Sigmoid colon (tissue), 7 donors: ENCODE measurements around the gene STOML1. TPM values are rescaled to one million over a fixed set of nuclear protein-coding genes. Genes with fewer than 3 reads are reported as not detected.

Experiments used
- DNase-seq: peaks from one replicate; pipeline ENCODE4 v3.0.0-alpha.2; 2019
- H3K27ac ChIP-seq, 4 donors: fragments of 200-600 bp; sonication (generic); one replicate each; pipeline ENCODE4 v1.5.1; 2016 to 2019; ENCODE audit warnings: mild to moderate bottlenecking in 1 of 4
- H3K27me3 ChIP-seq, 3 donors: fragments of 200-600 bp; sonication (generic); one replicate each; pipeline ENCODE4 v1.5.1; 2019; ENCODE audit warnings: mild to moderate bottlenecking in 1 of 3
- H3K36me3 ChIP-seq, 4 donors: fragments of 200-600 bp; sonication (generic); one replicate each; pipeline ENCODE4 v1.5.1; 2016 to 2019
- H3K4me1 ChIP-seq, 4 donors: fragments of 200-600 bp; sonication (generic); one replicate each; pipeline ENCODE4 v1.5.1; 2017 to 2019
- H3K4me3 ChIP-seq, 4 donors: fragments of 200-600 bp; sonication (generic); one replicate each; pipeline ENCODE4 v1.5.1; 2017 to 2019; ENCODE audit warnings: mild to moderate bottlenecking in 2 of 4, moderate library complexity in 1 of 4
- H3K9me3 ChIP-seq, 4 donors: fragments of 200-600 bp in 3 of 4; sonication (generic) in 3 of 4; one replicate each; pipeline versions ENCODE4 v1.5.1 to v1.6.1; 2013 to 2019
- CTCF ChIP-seq, 4 experiments: fragments of 450-650 bp in 3 of 4; fragments of 200-600 bp in 1 of 4; IDR thresholded peaks; one replicate each; pipeline ENCODE4 v1.5.1; 2016 to 2019; ENCODE audit warnings: antibody characterized with exemption in 4 of 4, mild to moderate bottlenecking in 3 of 4, moderate library complexity in 2 of 4
- EP300 ChIP-seq, 4 donors: sonication (generic); formaldehyde crosslinking; IDR thresholded peaks; one replicate each; pipeline ENCODE4 v1.6.1; 2017; ENCODE audit warnings: antibody characterized with exemption in 4 of 4
- POLR2A ChIP-seq, 2 donors: fragments of 450-650 bp; IDR thresholded peaks; one replicate each; pipeline ENCODE4 v1.6.1; 2016; ENCODE audit warnings: antibody characterized with exemption in 2 of 2, mild to moderate bottlenecking in 2 of 2, moderate library complexity in 2 of 2
- POLR2AphosphoS5 ChIP-seq, 4 donors: sonication (generic); formaldehyde crosslinking; IDR thresholded peaks; one replicate each; pipeline ENCODE4 v1.6.1; 2017; ENCODE audit warnings: antibody characterized with exemption in 4 of 4
- WGBS, 2 donors: extraction: QIAGEN DNeasy Blood & Tissue Kit; methylation state at CpG; one replicate each; pipeline ENCODE4 v1.1.7; 2013; 5-methylcytosine and 5-hydroxymethylcytosine counted together
- intact Hi-C: fragments of 100-400 bp; cut with DNase I; formaldehyde crosslinking; loops from one replicate; pipeline ENCODE4 v1.15.1; 2023
- polyA plus RNA-seq, 3 donors: library from polyadenylated mRNA; stranded (reverse); fragments of 200-250 nt; gene quantifications; one replicate each; pipeline ENCODE4 v1.2.3, GENCODE V29; 2013
- total RNA-seq, 4 donors: library from RNA; depleted of rRNA; stranded (reverse); fragments of >200 nt; gene quantifications; one replicate each; pipeline ENCODE4 v1.1.0, GENCODE V29; 2016
- donor health status: healthy with polysubstance abuse.
- donor health status: Bipolar disorder and iron deficiency.
- donor health status: healthy.

Gene STOML1
- total and polyA plus RNA-seq, 7 donors, result 3.5 to 18.5 (median 13.2) TPM

GRCh38 chr15:73993211-73993994 lies 1.3 kb upstream of the STOML1 start:
- intact Hi-C loops, result loop anchor here (5.0 to 10.0 kb wide), 3 partner anchors 54 to 1519 kb away; partner anchors contain the start of genes ARIH1 and SIN3A

GRCh38 chr15:73992594-73992898 lies 451 bp upstream of the STOML1 start:
- Histone ChIP-seq H3K4me1 (peaks cover 0 to 87% (median 74%) of the 10 kb centered on the region in 4 donors), H3K27ac (peak overlapping the region; percentile 84 to 95 (median 88)), H3K36me3 (peaks cover 0 to 13% (median 0%) of the 10 kb centered on the region in 4 donors), H3K9me3 (no peaks in the 10 kb centered on the region), H3K27me3 (no peaks in the 10 kb centered on the region), H3K4me3 (peak overlapping the region in 3 of 4 donors; percentile 73 to 91 (median 85))
- no peak for TF ChIP-seq POLR2A (IDR thresholded peaks at IDR 0.05)
- TF ChIP-seq POLR2AphosphoS5 (IDR thresholded peaks at IDR 0.05), result no peak
- no peak for TF ChIP-seq EP300 (IDR thresholded peaks at IDR 0.05)
- TF ChIP-seq CTCF (IDR thresholded peaks at IDR 0.05), result no peak
- DNase-seq, result no peak
- WGBS, 2 donors, result 79 to 85% methylated on average over 5 of the region's 5 CpGs
- intact Hi-C loops, result loop anchor here (5.0 to 10.0 kb wide), 3 partner anchors 55 to 1518 kb away; partner anchors contain the start of genes ARIH1 and SIN3A

More at GRCh38 chr15:73993211-73993994, 1.3 kb upstream of the STOML1 start:
- Histone ChIP-seq H3K9me3 (no peaks in the 10 kb centered on the region), H3K4me1 (peaks cover 0 to 87% (median 74%) of the 10 kb centered on the region in 4 donors), H3K4me3 (peak overlapping the region in 3 of 4 donors; percentile 70 to 85 (median 85)), H3K27ac (peak overlapping the region; percentile 92 to 95 (median 94)), H3K27me3 (no peaks in the 10 kb centered on the region), H3K36me3 (peaks cover 0 to 13% (median 6%) of the 10 kb centered on the region in 4 donors)
- TF ChIP-seq POLR2AphosphoS5 (IDR thresholded peaks at IDR 0.05) (no peak), CTCF (IDR thresholded peaks at IDR 0.05) (no peak), POLR2A (IDR thresholded peaks at IDR 0.05) (no peak), EP300 (IDR thresholded peaks at IDR 0.05) (no peak)
- peak; percentile 61 for DNase-seq
- WGBS, 2 donors, result 93 to 94% methylated on average over 10 of the region's 10 CpGs

GRCh38 chr15:73991260-73991659 lies 835 bp downstream of the STOML1 start:
- Histone ChIP-seq H3K27ac (peak overlapping the region; percentile 84 to 95 (median 88)), H3K27me3 (no peaks in the 10 kb centered on the region), H3K36me3 (peaks cover 0 to 13% (median 0%) of the 10 kb centered on the region in 4 donors), H3K9me3 (no peaks in the 10 kb centered on the region), H3K4me3 (peak overlapping the region; percentile 73 to 91 (median 79)), H3K4me1 (peaks cover 0 to 76% (median 69%) of the 10 kb centered on the region in 4 donors)
- peak; percentile 91 for DNase-seq
- 64 to 68% methylated on average over 5 of the region's 5 CpGs for WGBS, 2 donors
- TF ChIP-seq EP300 (IDR thresholded peaks at IDR 0.05), result no peak
- no peak for TF ChIP-seq POLR2A (IDR thresholded peaks at IDR 0.05)
- no peak for TF ChIP-seq CTCF (IDR thresholded peaks at IDR 0.05)
- TF ChIP-seq POLR2AphosphoS5 (IDR thresholded peaks at IDR 0.05), result peak in 1 of 4 donors; percentile 13
- intact Hi-C loops, result loop anchor here (5.0 to 10.0 kb wide), 3 partner anchors 56 to 1516 kb away; partner anchors contain the start of genes ARIH1 and SIN3A

GRCh38 chr15:73990250-73991005 lies 1.7 kb downstream of the STOML1 start:
- Histone ChIP-seq H3K27me3 (no peaks in the 10 kb centered on the region), H3K4me3 (peak overlapping the region in 1 of 4 donors; percentile 91), H3K36me3 (peaks cover 0 to 21% (median 0%) of the 10 kb centered on the region in 4 donors), H3K4me1 (peaks cover 0 to 74% (median 65%) of the 10 kb centered on the region in 4 donors), H3K27ac (peak overlapping the region; percentile 84 to 95 (median 88)), H3K9me3 (no peaks in the 10 kb centered on the region)
- intact Hi-C loops, result loop anchor here (5.0 to 10.0 kb wide), 3 partner anchors 57 to 1516 kb away; partner anchors contain the start of genes ARIH1 and SIN3A
- TF ChIP-seq CTCF (IDR thresholded peaks at IDR 0.05) (no peak), EP300 (IDR thresholded peaks at IDR 0.05) (no peak), POLR2AphosphoS5 (IDR thresholded peaks at IDR 0.05) (no peak), POLR2A (IDR thresholded peaks at IDR 0.05) (no peak)
- DNase-seq, result peak; percentile 64
- WGBS, 2 donors, result 68 to 78% methylated on average over 9 of the region's 9 CpGs
